HFF-Myc (cell line): Measurements from ENCODE around the gene SELENOO.

ENCODE experiments used
- DNase-seq: peaks from one replicate; pipeline ENCODE4 v3.0.0-alpha.2; 2011; ENCODE audit warnings: low read depth; ENCODE audit errors: extremely low read depth
- H3K4me3 ChIP-seq: replicated peaks from 2 replicates; pipeline ENCODE4 v1.5.1; 2011; ENCODE audit warnings: low read depth, mild to moderate bottlenecking, control low read depth, low read length
- TF ChIP-seq, protein P1 (sequence below): IDR thresholded peaks from 2 replicates; pipeline ENCODE4 v1.5.1; 2012; ENCODE audit warnings: mild to moderate bottlenecking, low read depth, low read length, control low read depth; ENCODE audit errors: missing control alignments

Gene SELENOO

DNA sequence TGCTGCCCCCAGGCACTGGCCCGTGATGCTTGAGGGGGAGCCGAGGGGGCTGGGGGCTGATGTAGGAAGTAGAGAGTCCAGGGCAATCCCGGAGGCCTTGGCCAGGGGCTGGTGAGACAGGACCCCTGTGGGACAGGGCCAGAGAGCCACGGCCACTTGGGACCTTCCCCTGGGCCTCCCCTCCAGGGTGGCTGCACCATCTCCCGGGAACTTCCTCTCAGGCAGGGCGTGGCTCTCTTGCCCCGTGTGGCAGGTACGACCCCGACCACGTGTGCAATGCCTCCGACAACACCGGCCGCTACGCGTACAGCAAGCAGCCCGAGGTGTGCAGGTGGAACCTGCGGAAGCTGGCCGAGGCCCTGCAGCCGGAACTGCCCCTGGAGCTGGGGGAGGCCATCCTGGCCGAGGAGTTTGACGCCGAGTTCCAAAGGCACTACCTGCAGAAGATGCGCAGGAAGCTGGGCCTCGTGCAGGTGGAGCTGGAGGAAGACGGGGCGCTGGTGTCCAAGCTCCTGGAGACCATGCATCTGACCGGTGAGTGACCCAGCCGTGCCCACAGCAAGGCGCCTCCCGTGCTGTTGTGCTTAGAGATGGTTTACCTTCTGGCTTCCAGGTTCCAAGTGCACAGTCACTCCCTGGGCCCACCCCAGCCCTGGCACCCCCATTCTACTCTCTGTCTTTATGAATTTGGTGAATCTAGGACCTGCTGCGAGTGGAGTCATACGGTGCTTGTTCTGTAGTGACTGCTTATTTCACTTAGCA, 9.7 kb downstream of the SELENOO start:
- no peak for DNase-seq
- H3K4me3 ChIP-seq, result no peak overlapping the region
- TF ChIP-seq, protein P1, sequence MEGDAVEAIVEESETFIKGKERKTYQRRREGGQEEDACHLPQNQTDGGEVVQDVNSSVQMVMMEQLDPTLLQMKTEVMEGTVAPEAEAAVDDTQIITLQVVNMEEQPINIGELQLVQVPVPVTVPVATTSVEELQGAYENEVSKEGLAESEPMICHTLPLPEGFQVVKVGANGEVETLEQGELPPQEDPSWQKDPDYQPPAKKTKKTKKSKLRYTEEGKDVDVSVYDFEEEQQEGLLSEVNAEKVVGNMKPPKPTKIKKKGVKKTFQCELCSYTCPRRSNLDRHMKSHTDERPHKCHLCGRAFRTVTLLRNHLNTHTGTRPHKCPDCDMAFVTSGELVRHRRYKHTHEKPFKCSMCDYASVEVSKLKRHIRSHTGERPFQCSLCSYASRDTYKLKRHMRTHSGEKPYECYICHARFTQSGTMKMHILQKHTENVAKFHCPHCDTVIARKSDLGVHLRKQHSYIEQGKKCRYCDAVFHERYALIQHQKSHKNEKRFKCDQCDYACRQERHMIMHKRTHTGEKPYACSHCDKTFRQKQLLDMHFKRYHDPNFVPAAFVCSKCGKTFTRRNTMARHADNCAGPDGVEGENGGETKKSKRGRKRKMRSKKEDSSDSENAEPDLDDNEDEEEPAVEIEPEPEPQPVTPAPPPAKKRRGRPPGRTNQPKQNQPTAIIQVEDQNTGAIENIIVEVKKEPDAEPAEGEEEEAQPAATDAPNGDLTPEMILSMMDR, result no peak

- H3K4me3 ChIP-seq, result no peak overlapping the region
- DNase-seq, result no peak
- TF ChIP-seq, protein P1, result no peak
Measured at GRCh38 chr22:50211147-50211546, 10.3 kb downstream of the SELENOO start.

GRCh38 chr22:50213263-50213662, 12.5 kb downstream of the SELENOO start:
- TF ChIP-seq, protein P1, result no peak
- H3K4me3 ChIP-seq, result no peak overlapping the region
- no peak for DNase-seq

GRCh38 chr22:50215297-50216054, 14.7 kb downstream of the SELENOO start:
- TF ChIP-seq, protein P1, result no peak
- no peak for DNase-seq

DNA sequence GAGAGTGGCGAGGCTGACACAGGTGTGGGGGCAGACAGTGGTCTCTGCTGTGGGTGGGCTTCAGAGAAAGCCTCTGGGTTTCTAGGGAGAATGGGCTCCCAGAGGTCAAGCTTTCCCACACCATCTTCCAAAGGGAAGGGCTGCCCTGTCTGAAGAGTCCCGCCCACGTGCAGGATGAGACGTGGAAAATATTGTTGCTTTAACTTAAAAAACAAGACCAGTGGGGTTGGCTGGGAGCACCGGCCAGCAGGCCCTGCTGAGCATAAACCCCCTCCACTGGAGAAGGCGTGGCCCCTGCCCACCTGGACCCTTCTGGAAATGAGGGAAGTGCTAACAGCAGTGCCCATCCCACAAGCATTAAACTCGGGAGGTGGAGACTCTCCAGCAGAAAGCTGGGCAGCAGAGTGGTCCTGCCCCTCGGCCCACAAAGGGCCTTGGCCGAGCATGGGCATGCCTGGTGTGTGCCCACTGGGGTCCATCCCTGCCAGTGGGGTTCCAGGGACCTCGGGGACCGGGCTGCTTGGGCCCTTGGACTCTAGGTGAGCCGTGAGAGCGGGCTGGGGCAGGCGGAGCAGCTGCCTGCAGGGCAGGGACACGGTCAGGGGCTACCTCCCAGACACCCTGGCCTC, 15.4 kb downstream of the SELENOO start:
- H3K4me3 ChIP-seq, result no peak overlapping the region
- TF ChIP-seq, protein P1, result no peak
- no peak for DNase-seq

More at GRCh38 chr22:50215297-50216054, 14.7 kb downstream of the SELENOO start:
- H3K4me3 ChIP-seq, result no peak overlapping the region

GRCh38 chr22:50216684-50217520, 16.1 kb downstream of the SELENOO start:
- DNase-seq, result no peak
- TF ChIP-seq, protein P1, result no peak
- H3K4me3 ChIP-seq, result no peak overlapping the region
